BE2C (cell line): Measurements from ENCODE around the gene PID1.

Source experiments
- DNase-seq: peaks from one replicate; pipeline ENCODE4 v3.0.0-alpha.2; 2020
- H3K27me3 ChIP-seq: fragments of 250-450 bp; sonication (Bioruptor Pico); 2 replicates; pipeline ENCODE4 v1.5.1; 2020; ENCODE audit warnings: mild to moderate bottlenecking
- H3K36me3 ChIP-seq: fragments of 250-450 bp; sonication (Bioruptor Pico); 2 replicates; pipeline ENCODE4 v1.5.1; 2020; ENCODE audit warnings: mild to moderate bottlenecking
- H3K4me1 ChIP-seq: fragments of 250-450 bp; sonication (Bioruptor Pico); 2 replicates; pipeline ENCODE4 v1.5.1; 2020
- H3K4me3 ChIP-seq: 2 replicates; pipeline ENCODE4 v1.5.1; 2011; ENCODE audit warnings: low read depth, low read length
- H3K9me3 ChIP-seq: fragments of 250-450 bp; sonication (Bioruptor Pico); 2 replicates; pipeline ENCODE4 v1.5.1; 2020
- TF ChIP-seq, protein P1 (sequence below): IDR thresholded peaks from 2 replicates; pipeline ENCODE4 v1.5.1; 2012; ENCODE audit warnings: mild to moderate bottlenecking, low read depth, low read length

PID1 gene

DNA sequence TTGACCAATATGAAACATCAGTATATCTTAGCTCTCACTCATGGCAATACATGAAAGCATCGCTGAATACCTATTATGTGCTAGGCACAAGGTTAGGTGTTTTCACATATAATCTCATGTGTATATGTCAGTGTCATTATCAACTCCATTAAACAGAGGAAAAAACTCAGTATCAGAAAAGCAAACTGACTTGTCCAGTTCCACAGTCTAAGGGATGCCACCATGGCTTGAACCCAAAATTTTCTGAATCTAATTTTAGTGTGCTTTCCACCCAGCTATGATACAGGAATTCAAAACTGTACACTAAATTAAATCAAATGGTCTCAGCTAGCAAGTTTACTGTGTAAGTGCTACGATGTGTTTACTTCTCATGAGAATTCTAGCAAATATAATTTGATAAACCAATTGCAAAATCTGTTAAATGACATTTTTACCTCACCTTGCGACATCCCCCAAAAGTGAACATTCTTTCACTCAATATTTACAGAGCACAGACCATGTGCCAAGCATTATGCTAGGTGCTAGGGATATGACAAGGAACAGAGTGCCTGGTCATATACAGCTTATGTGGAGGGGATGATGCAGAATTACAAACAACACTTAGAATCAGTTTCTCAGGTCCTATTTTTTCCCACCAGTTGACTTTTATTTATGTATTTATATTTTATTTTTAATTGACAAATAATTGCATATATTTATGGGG is 211.6 kb downstream of the PID1 start:
- Histone ChIP-seq H3K36me3 (no peaks in the 10 kb centered on the region), H3K9me3 (peaks cover 4% of the 10 kb centered on the region; the same call in 1 of the 2 replicates), H3K4me3 (no peak overlapping the region), H3K4me1 (no peaks in the 10 kb centered on the region), H3K27me3 (no peaks in the 10 kb centered on the region)
- TF ChIP-seq, protein P1, sequence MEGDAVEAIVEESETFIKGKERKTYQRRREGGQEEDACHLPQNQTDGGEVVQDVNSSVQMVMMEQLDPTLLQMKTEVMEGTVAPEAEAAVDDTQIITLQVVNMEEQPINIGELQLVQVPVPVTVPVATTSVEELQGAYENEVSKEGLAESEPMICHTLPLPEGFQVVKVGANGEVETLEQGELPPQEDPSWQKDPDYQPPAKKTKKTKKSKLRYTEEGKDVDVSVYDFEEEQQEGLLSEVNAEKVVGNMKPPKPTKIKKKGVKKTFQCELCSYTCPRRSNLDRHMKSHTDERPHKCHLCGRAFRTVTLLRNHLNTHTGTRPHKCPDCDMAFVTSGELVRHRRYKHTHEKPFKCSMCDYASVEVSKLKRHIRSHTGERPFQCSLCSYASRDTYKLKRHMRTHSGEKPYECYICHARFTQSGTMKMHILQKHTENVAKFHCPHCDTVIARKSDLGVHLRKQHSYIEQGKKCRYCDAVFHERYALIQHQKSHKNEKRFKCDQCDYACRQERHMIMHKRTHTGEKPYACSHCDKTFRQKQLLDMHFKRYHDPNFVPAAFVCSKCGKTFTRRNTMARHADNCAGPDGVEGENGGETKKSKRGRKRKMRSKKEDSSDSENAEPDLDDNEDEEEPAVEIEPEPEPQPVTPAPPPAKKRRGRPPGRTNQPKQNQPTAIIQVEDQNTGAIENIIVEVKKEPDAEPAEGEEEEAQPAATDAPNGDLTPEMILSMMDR, result no peak
- DNase-seq, result no peak

DNA sequence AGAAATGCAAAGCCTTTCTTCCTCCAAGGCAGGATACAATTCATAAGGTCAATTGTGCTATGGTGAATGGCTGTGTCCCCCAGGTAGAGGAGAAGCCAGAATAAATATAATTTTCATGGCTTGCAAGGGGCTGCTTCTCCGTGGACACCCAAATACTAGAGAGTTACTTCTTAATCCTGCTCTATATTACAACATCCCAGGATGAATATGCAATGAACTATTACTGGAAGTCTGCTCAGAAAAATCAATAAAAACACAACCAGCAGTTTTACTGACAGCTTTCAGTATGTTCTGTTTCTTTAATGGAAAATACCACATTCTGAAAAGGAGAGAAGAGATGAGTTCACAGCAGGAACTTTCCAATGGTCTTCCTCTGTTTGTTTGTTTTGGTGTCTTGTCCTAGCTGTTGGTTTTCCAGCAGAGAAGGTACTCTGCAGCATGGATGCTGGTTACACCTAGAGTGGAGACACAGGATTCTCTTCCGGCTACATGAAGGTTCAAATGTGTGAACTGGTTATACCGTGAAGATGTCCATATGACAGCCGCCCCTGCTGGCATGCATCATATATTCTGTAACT is 213.0 kb downstream of the PID1 start:
- TF ChIP-seq, protein P1, result no peak
- Histone ChIP-seq H3K27me3 (no peaks in the 10 kb centered on the region), H3K9me3 (peaks cover 4% of the 10 kb centered on the region; the same call in 1 of the 2 replicates), H3K4me3 (no peak overlapping the region), H3K36me3 (no peaks in the 10 kb centered on the region), H3K4me1 (no peaks in the 10 kb centered on the region)
- no peak for DNase-seq

DNA sequence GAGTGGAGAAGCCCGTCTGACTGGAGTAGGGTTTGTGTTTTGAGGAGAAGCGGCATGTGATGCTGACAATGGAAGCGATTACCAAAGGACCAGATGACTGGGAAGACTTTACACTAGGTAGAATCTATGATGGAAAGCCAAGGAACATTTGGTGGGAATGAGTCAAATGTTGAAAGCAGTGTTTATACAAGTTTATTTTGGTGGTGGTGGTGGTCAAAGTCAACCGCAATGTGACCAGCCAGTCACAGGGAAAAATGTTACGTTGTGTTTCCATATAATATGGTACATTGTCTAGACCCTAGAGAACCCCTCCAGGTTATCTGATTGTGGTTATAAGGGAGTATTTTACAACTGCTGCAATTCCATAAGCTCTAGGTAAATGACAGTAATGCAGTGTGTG is 216.8 kb downstream of the PID1 start:
- H3K4me3 ChIP-seq, result no peak overlapping the region
- no peaks in the 10 kb centered on the region for H3K36me3 ChIP-seq
- no peaks in the 10 kb centered on the region for H3K4me1 ChIP-seq
- no peaks in the 10 kb centered on the region for H3K27me3 ChIP-seq
- DNase-seq, result no peak
- peaks cover 4% of the 10 kb centered on the region; the same call in 1 of the 2 replicates for H3K9me3 ChIP-seq
- TF ChIP-seq, protein P1, result no peak

DNA sequence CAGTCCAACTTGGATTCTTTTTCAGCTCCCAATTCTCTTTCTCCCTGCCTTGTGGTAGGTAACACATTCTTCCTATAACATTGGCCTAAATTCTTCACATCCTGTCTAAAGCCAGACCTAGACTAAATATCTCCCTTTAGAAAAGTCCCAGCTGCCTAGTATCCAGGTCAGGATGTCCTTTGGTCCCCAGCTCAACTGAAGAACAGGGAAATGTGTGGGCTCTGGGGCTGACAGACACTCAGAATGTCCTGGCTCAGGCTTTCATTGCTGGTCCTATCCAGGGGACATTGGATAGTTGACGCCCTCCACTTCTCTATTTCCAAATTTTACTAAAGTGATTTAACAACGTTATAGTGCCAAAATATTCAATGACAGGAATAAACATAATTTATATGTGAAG is 219.3 kb downstream of the PID1 start:
- H3K27me3 ChIP-seq, result no peaks in the 10 kb centered on the region
- peaks cover 4% of the 10 kb centered on the region; the same call in 1 of the 2 replicates for H3K9me3 ChIP-seq
- H3K4me1 ChIP-seq, result no peaks in the 10 kb centered on the region
- no peaks in the 10 kb centered on the region for H3K36me3 ChIP-seq
- no peak for DNase-seq
- TF ChIP-seq, protein P1, result no peak
- H3K4me3 ChIP-seq, result no peak overlapping the region

DNA sequence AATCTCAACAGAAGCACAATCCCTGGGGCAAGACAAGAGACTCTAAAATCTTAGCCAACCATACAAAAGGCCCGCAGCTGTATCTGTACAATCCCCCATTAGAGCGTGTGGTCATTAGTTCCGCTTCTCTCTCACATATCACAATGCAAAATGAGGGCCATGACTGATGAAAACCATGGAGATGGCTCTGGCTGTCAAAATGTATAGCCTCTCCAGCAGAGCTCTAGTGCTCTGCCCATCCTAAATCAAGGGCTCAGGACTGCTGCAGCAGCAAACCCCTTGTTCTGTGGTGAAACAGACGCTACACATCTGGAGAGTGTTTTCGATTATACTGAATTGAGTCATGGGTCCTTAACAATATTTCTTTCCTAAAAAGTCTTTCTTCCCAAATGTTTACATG is 221.0 kb downstream of the PID1 start:
- Histone ChIP-seq H3K4me1 (no peaks in the 10 kb centered on the region), H3K36me3 (no peaks in the 10 kb centered on the region), H3K27me3 (no peaks in the 10 kb centered on the region), H3K4me3 (no peak overlapping the region), H3K9me3 (no peaks in the 10 kb centered on the region)
- TF ChIP-seq, protein P1, result no peak
- no peak for DNase-seq

DNA sequence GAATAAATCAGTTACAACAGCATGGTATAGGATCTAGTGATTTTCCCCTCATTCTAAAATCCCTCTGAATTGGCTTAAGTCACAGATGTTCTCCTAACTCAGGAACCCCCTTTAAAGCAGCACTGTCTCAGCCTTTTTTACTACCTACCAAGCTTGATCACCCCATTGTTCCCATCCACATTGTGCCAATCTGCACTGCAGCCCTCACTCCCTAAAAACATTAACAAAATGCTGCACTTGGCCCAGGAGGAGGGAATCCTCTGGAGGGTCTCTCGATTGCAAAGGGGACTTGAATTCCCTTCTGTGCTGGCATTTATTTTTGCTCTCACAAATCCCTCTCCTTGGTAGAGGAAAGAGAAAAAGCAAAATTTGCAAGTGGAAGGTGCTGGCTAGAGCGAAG is 223.0 kb downstream of the PID1 start:
- H3K9me3 ChIP-seq, result no peaks in the 10 kb centered on the region
- H3K4me3 ChIP-seq, result no peak overlapping the region
- TF ChIP-seq, protein P1, result no peak
- no peaks in the 10 kb centered on the region for H3K36me3 ChIP-seq
- no peaks in the 10 kb centered on the region for H3K4me1 ChIP-seq
- H3K27me3 ChIP-seq, result no peaks in the 10 kb centered on the region
- no peak for DNase-seq
